RWPE2 (cell line): ENCODE data around the gene MRPS31.
"Not testable (repeated sequence)": the region's sequence is repeated elsewhere in the genome, so short reads cannot be mapped to it uniquely, and the experiment has no call there.

Experiments used
- ATAC-seq: fragments of 200-7000 bp; cut with Tn5 transposase; 3 replicates; pipeline ENCODE4 v1.9.1; 2021; ENCODE audit warnings: low read depth
- DNase-seq: peaks from one replicate; pipeline ENCODE4 v3.0.0-alpha.2; 2020; ENCODE audit warnings: low spot score
- H3K27ac ChIP-seq: fragments of 450-650 bp; 2 replicates; pipeline ENCODE4 v1.5.1; 2017; ENCODE audit warnings: mild to moderate bottlenecking; ENCODE audit not compliant: poor library complexity, severe bottlenecking
- H3K27me3 ChIP-seq: fragments of 250-450 bp; sonication (Bioruptor Pico); 2 replicates; pipeline ENCODE4 v1.5.1; 2021; ENCODE audit warnings: mild to moderate bottlenecking, moderate library complexity; ENCODE audit not compliant: insufficient read depth, poor library complexity, severe bottlenecking
- H3K36me3 ChIP-seq: fragments of 250-450 bp; sonication (Bioruptor Pico); 2 replicates; pipeline ENCODE4 v1.5.1; 2020; ENCODE audit warnings: low read depth, mild to moderate bottlenecking, moderate library complexity
- H3K4me1 ChIP-seq: fragments of 250-450 bp; sonication (Bioruptor Pico); 2 replicates; pipeline ENCODE4 v1.5.1; 2021; ENCODE audit warnings: mild to moderate bottlenecking, moderate library complexity; ENCODE audit not compliant: insufficient read depth, poor library complexity, severe bottlenecking
- H3K4me3 ChIP-seq: fragments of 250-450 bp; sonication (Bioruptor Pico); 2 replicates; pipeline ENCODE4 v1.5.1; 2021; ENCODE audit warnings: mild to moderate bottlenecking, moderate library complexity; ENCODE audit not compliant: severe bottlenecking
- H3K9me3 ChIP-seq: fragments of 250-450 bp; sonication (Bioruptor Pico); 2 replicates; pipeline ENCODE4 v1.5.1; 2021; ENCODE audit warnings: mild to moderate bottlenecking, moderate library complexity; ENCODE audit not compliant: severe bottlenecking
- CTCF ChIP-seq: fragments of 450-650 bp; IDR thresholded peaks from one replicate; pipeline ENCODE4 v1.5.1; 2017; ENCODE audit warnings: mild to moderate bottlenecking, moderate library complexity; ENCODE audit not compliant: poor library complexity, severe bottlenecking

MRPS31 gene

GRCh38 chr13:40792284-40793051 lies 21.5 kb upstream of the MRPS31 start:
- H3K4me3 ChIP-seq = no peak overlapping the region
- ATAC-seq (no peak), DNase-seq (no peak)
- H3K36me3 ChIP-seq = peaks cover 23% of the 10 kb centered on the region
- H3K27me3 ChIP-seq = no peaks in the 10 kb centered on the region
- H3K9me3 ChIP-seq = no peaks in the 10 kb centered on the region
- no peak overlapping the region for H3K27ac ChIP-seq
- no peaks in the 10 kb centered on the region for H3K4me1 ChIP-seq
- no peak for TF ChIP-seq CTCF

- Histone ChIP-seq H3K4me3 (peak overlapping the region; percentile 60), H3K4me1 (no peaks in the 10 kb centered on the region), H3K27ac (peak overlapping the region; percentile 66), H3K9me3 (no peaks in the 10 kb centered on the region), H3K27me3 (no peaks in the 10 kb centered on the region), H3K36me3 (peaks cover 8% of the 10 kb centered on the region)
- no peak for DNase-seq
- no peak for ATAC-seq
- TF ChIP-seq CTCF = no peak
Measured at GRCh38 chr13:40790154-40790616, 19.2 kb upstream of the MRPS31 start.

- Histone ChIP-seq H3K9me3 (no peaks in the 10 kb centered on the region), H3K36me3 (peaks cover 7% of the 10 kb centered on the region), H3K4me1 (no peaks in the 10 kb centered on the region), H3K27ac (peak within 1 kb of the TSS; percentile 66), H3K27me3 (no peaks in the 10 kb centered on the region), H3K4me3 (peak within 1 kb of the TSS; percentile 60)
- TF ChIP-seq CTCF = peak; percentile 51
- ATAC-seq (peak; percentile 95), DNase-seq (peak; percentile 78)
Measured at GRCh38 chr13:40789275-40790153, 18.5 kb upstream of the MRPS31 start, which contains the start of gene SLC25A15. Gene SLC25A15 (plus strand): TSS chr13:40789611. CDS start chr13:40793227, 3,616 bp downstream.

GRCh38 chr13:40788540-40789274 lies 17.7 kb upstream of the MRPS31 start:
- not testable (repeated sequence) for ATAC-seq, DNase-seq

GRCh38 chr13:40787062-40787461 lies 16.1 kb upstream of the MRPS31 start:
- Histone ChIP-seq H3K4me3 (no peak overlapping the region), H3K36me3 (no peaks in the 10 kb centered on the region), H3K27me3 (no peaks in the 10 kb centered on the region), H3K27ac (no peak overlapping the region), H3K4me1 (no peaks in the 10 kb centered on the region), H3K9me3 (no peaks in the 10 kb centered on the region)
- DNase-seq (no peak), ATAC-seq (no peak)
- no peak for TF ChIP-seq CTCF

More at GRCh38 chr13:40788540-40789274, 17.7 kb upstream of the MRPS31 start:
- H3K4me3 ChIP-seq = peak overlapping the region; percentile 60
- peak overlapping the region; percentile 66 for H3K27ac ChIP-seq
- H3K27me3 ChIP-seq, H3K9me3 ChIP-seq, H3K36me3 ChIP-seq, H3K4me1 ChIP-seq: not testable (repeated sequence)
